Measurements from ENCODE around the gene IRAK2.

DNA sequence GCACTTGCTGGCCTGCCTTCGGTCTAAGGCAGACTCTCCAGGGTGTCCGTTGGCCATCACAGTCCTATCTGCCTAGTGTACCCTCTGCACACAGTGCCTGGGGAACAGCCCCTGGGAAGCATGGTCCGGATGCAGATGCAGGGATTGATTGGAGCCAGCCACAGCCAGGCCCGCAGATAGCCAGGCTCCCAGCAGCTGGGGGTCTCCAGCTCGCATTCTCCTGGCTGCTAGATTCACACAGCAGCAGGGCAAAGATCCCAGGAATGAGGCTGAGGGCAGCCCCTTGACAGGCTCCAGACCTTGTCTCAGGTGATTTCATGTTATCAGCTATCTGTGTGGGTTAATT is 41.4 kb downstream of the IRAK2 start:
- TF ChIP-seq, protein P1, sequence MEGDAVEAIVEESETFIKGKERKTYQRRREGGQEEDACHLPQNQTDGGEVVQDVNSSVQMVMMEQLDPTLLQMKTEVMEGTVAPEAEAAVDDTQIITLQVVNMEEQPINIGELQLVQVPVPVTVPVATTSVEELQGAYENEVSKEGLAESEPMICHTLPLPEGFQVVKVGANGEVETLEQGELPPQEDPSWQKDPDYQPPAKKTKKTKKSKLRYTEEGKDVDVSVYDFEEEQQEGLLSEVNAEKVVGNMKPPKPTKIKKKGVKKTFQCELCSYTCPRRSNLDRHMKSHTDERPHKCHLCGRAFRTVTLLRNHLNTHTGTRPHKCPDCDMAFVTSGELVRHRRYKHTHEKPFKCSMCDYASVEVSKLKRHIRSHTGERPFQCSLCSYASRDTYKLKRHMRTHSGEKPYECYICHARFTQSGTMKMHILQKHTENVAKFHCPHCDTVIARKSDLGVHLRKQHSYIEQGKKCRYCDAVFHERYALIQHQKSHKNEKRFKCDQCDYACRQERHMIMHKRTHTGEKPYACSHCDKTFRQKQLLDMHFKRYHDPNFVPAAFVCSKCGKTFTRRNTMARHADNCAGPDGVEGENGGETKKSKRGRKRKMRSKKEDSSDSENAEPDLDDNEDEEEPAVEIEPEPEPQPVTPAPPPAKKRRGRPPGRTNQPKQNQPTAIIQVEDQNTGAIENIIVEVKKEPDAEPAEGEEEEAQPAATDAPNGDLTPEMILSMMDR (IDR thresholded peaks at IDR 0.05), result no peak
- TF ChIP-seq, protein P2, sequence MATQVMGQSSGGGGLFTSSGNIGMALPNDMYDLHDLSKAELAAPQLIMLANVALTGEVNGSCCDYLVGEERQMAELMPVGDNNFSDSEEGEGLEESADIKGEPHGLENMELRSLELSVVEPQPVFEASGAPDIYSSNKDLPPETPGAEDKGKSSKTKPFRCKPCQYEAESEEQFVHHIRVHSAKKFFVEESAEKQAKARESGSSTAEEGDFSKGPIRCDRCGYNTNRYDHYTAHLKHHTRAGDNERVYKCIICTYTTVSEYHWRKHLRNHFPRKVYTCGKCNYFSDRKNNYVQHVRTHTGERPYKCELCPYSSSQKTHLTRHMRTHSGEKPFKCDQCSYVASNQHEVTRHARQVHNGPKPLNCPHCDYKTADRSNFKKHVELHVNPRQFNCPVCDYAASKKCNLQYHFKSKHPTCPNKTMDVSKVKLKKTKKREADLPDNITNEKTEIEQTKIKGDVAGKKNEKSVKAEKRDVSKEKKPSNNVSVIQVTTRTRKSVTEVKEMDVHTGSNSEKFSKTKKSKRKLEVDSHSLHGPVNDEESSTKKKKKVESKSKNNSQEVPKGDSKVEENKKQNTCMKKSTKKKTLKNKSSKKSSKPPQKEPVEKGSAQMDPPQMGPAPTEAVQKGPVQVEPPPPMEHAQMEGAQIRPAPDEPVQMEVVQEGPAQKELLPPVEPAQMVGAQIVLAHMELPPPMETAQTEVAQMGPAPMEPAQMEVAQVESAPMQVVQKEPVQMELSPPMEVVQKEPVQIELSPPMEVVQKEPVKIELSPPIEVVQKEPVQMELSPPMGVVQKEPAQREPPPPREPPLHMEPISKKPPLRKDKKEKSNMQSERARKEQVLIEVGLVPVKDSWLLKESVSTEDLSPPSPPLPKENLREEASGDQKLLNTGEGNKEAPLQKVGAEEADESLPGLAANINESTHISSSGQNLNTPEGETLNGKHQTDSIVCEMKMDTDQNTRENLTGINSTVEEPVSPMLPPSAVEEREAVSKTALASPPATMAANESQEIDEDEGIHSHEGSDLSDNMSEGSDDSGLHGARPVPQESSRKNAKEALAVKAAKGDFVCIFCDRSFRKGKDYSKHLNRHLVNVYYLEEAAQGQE (IDR thresholded peaks at IDR 0.05; ENCODE audit: insufficient read depth in 1 of 2, low read depth in 2 of 2, low read length in 1 of 2), result no peak
- no peak for TF ChIP-seq POLR2AphosphoS5 (IDR thresholded peaks at IDR 0.05; ENCODE audit: low read depth, low read length)
- no peak for TF ChIP-seq SIN3A (IDR thresholded peaks at IDR 0.05; ENCODE audit: borderline replicate concordance, insufficient read depth, low read depth, low read length)
- TF ChIP-seq TCF7L2 (IDR thresholded peaks at IDR 0.05; ENCODE audit: low read depth, low read length), result no peak

All from Panc1 (cell line).